ENCODE results near the gene ST6GALNAC5. TPM values are rescaled to one million over a fixed set of nuclear protein-coding genes. Genes with fewer than 3 reads are reported as not detected.
"Not testable (repeated sequence)": the region's sequence is repeated elsewhere in the genome, so short reads cannot be mapped to it uniquely, and the experiment has no call there.

Gene ST6GALNAC5
- polyA plus RNA-seq, 3 donors = 3.0 to 3.4 (median 3.3) TPM

DNA sequence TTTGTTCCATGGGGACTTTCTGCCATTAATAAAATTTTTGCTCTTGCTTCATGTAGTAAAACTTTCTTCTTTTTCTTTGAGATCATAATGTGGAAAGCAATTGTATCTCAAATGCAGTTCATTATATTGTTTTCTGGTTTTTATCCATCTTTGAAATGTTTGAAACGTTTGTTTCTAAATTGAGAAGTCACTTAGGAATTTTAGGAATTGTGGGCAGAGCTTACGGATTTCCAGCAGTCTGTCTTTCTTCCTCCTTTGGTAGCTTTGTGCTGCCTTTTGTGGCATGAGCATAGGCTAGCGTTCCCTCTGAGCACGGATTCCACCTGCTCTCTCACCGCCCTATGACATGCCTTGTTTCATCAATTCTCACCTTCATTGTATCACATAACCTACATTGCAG, 2.9 kb upstream of the ST6GALNAC5 start:
- DNase-seq = no peak

DNA sequence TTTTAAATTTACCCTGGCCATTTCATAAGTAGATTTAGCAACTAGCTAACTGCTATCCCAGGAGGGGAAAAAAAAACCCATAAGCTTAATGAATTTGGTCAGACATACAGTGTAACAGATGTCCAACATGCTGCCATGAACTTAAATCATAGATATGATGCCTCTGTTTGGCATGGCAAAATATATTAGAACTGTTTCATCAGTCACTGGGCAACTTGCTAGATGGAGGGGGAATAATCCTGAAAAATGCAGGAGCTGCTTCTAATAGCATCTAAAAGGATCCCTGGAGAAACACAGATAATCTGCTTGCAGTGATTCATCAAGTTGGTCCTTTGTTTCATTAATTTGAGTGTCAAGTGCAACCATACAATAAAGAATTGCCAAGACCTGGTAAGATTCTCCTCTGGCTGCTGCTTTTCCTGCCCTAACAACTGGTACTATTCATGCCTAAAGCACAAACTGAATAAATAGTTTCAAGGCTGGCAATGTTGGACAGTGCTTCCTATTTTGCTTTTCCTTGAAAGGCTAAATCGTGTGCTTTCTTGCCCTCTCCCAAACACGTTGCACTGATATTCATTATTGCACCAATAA, 1.5 kb upstream of the ST6GALNAC5 start:
- DNase-seq = no peak

GRCh38 chr1:76866566-76866965, 714 bp upstream of the ST6GALNAC5 start:
- no peak for DNase-seq

DNA sequence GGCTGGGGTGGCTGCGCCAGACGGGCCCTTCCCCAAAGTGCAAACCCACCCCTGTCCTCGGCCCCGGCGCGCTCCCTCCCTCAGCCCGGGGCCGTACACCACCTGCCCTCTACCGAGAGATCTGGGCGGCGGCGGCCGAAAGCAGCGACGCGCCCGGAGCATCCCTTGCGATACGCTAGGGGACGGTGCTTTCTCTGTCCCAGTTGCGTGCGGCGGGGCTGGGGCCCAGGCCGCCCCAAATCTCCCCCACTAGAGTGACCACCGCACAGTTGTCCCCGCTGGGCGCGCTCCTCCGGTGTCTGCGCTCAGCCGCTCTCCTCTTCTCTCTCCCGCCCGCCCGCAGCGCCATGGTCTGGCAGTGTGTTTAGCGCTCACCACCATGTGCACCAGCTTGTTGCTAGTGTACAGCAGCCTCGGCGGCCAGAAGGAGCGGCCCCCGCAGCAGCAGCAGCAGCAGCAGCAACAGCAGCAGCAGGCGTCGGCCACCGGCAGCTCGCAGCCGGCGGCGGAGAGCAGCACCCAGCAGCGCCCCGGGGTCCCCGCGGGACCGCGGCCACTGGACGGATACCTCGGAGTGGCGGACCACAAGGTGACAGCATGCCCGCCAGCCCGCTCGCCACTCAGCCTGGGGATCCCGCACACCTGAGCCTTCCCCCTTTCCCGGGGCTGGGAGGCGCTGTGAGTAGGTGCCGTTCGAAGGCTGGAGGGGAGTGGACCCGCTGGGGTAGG, 1.0 kb downstream of the ST6GALNAC5 start:
- peak; percentile 40 for DNase-seq

DNA sequence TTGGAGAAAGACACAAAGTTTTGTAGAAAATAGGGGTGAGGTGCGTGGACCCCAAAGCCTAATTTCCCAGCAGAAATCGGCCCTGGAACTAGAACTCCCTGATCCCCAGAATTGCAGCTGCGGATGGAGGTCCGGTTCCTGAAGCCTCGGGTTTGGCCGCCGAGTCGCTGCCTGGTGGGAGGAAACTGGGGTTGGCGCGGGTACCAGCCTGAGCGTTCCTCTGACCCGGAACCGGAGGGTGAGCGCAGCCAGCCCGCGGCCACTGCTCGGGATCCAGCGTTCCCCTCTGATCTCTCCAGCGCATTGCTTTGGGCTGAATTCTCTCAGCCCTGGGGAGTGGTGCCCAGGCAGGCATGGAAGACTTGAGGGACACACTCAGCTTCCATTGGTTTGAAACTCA, 1.6 kb downstream of the ST6GALNAC5 start:
- DNase-seq = no peak

DNA sequence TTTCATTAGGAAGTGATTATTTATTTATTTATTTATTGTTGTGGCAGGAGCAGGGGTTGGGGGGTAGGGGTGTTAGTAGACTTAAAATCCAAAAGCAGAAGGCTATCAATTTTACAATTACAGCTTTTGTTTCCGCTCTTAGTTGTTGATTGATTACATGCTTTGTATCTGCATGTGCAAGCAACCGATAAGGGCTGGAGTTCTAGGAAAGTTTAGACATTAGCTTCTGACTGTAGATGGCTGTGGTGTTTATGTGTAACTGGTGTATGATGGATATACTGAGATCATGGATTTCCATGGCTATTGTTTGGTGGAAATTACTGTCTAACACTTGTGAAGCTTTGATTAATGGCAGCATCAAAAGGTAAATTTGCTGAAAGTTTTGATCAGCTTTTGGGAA, 2.8 kb downstream of the ST6GALNAC5 start:
- DNase-seq = no peak

DNA sequence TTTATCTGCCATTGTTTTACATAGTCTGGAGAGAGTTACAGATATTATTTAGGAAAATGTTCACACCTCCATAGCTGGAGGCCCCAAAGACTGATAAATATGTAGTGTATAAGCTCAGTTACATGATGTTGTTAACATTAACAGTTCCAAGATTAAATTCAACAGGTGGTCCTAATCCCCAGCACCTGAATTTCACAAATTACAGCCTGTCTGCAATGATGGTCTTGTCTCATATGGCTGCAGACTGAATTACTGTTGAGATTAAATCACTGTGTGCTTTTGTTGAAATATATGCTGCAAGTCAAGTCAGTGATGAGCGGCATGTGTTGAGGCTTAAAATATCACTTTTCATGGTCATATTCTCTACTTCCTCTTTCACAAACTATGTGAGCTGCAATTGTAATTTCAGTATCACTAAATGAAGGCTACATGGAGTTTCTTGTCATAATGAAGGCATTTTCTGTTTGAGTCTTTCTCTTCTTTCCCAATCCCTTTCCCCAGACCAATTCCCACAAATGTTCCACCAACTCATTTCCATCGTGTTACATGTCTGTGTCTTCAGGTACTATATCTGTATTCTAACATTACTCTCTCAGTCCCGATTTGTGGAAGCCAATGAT, 4.2 kb downstream of the ST6GALNAC5 start:
- no peak for DNase-seq

DNA sequence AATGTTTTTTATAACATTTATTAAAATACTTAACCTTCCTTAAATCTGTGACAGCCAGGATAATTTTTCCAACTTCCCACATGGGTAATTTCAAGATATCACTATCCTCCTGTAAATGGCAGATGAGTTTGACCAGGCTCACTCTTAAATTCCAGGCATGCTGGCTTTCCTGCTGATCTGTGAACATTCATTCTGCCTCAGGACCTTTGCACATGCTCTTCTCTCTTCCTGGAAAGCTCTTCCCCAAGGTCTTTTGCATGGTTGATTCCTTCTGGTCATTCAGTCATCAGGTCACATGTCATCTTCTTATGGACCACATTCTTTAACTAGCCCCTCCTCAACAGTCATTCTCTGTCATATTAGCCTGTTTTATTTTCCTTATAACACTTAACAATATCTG, 5.7 kb downstream of the ST6GALNAC5 start:
- DNase-seq = no peak

DNA sequence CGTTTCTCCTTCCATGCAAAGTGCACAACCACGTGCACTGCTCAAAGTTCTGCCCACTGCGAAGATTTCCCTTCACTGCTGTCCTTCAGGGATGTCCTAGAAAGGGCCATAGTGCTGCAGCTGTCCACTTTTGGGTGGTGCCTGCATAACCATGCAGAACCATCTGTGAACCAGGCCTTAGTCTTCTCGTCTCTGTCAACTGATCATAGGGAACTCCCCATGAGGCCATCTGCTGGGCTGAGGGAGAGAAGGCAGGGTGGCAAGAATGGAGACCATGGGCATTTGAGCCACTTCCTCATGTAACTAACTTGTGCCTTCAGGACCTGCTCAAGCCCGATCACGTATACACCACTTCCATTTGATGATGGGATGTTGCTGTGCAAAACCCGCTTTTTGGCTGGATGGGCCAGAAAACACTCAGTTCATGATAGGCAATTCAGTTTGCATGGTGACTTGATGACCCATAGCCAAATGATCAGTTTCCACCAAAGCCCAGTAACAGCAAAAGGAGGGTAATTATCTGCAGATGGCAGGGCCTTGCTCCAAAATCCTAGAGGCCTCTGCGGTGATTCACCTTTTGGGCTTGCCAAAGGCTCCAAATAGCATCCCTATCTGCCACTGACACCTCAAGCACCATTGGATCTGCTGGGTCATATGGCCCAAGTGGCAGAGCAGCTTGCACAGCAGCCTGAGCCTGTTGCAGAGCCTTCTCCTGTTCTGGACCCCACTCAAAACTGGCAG, 9.5 kb downstream of the ST6GALNAC5 start:
- no peak for DNase-seq

DNA sequence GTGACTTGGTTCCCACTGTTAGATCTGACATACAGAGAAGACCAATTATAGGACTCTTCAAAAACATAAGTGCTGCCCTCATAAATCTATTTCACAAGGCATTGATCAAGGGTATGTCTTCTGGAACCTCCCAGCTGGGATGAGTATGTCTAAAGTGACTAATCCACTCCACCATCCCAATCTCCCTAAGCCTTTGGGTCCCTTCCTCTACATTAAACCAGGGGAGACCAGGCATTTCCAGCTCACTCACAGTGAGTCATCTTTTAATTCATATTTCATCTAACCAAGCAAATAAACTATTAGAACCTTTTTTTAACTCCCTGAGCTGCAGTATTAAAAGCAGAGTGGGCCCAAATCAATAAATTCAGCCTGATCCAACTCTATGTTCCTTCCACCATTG, 11.7 kb downstream of the ST6GALNAC5 start:
- not testable (repeated sequence) for DNase-seq

DNA sequence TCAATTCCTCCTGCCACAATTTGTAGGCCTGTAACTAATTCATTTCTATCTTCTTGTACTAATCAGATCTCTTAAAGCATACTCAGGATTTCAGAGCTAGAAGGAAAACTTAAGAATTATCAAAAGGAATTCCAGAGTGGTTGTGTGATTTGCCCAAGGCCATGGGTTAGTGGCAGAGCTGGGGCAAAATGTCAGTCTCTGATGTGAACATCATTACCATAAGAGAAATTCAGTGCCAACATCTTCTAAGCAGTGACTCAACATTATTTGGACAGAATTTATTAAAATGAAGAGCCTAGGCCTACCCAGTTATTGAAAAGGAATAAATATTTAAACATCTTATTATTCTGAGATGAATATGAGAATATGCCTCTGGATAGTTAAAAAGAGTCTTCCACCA, 14.5 kb downstream of the ST6GALNAC5 start:
- no peak for DNase-seq

GRCh38 chr1:76891931-76892622, 24.8 kb downstream of the ST6GALNAC5 start:
- no peak for DNase-seq

- no peak for DNase-seq
Measured at GRCh38 chr1:76892675-76893074, 25.4 kb downstream of the ST6GALNAC5 start.

GRCh38 chr1:76901158-76901767, 34.0 kb downstream of the ST6GALNAC5 start:
- peak; percentile 9 for DNase-seq

DNA sequence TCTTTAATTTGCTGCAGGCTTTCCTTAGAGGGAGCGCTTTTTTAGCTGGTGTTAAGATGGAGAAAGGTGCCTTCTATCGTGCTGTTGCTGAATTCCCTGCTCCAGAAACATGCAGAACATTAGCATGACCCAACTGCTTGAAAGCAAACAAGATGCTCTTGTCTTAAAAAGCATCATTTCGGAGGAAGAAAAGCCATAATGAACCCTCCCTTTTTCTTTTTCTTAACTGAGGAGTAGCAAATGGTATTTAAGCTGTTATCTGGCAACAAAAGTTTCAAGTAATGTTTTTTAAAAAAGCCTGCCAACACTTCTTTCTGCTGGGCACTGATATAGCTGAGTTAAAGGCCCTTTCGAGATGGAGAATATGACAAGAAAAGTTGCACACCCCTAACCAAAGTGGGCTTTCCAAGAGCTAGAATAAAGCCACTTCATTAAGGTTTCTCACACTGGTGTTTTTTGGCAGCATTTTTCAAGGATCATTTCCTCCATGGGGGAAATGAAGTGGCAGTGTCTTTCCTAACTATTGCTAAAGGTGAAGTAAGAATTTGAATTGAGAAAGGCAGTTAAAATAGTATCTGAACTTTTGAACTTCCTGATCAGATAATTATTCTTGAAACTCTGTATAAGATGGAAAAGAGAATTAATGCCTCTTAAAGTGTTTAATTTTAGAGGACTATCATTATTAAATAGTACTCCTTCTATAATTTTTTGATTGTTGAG, 38.8 kb downstream of the ST6GALNAC5 start:
- DNase-seq = no peak

DNA sequence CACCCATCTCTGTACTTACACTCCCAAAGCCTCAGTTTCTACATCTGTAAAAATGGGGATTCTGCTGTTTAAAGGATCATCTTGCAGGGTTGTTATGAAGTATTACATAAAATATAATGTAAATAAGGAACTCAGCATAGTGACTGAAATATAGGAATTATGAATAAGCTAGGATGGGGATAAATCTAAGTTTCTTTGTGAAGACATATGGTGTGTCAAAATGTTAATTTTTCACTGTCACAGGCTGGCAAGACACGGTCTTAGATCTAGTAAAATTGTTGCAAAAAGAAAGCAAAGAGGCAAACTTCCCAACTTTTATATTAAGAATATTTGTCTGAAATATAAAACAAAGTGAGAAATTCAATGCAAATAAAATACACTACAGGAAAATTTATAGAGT, 42.0 kb downstream of the ST6GALNAC5 start:
- no peak for DNase-seq

DNA sequence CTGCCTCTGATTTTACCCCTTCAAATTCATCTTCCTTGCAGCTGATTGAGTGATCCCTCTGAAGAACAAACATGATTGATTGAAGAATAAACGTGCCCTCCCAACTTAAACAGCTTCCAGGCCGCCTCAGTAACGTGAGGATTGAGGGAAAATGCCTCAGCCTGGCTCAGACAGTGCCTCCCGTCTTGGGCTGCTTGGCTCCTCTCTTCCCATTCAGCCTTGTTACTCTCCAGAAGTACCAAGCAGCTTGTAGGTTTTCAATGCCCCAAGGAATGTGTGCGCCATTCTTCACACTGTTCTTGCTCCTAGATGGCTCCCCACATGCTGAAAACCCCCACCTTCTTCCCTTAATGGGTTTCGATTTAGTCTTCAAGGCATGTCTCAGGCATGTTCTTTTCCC, 51.8 kb downstream of the ST6GALNAC5 start:
- DNase-seq = no peak

- no peak for DNase-seq
Measured at GRCh38 chr1:76921590-76921989, 54.3 kb downstream of the ST6GALNAC5 start.

GRCh38 chr1:76925825-76926224, 58.5 kb downstream of the ST6GALNAC5 start:
- no peak for DNase-seq

DNA sequence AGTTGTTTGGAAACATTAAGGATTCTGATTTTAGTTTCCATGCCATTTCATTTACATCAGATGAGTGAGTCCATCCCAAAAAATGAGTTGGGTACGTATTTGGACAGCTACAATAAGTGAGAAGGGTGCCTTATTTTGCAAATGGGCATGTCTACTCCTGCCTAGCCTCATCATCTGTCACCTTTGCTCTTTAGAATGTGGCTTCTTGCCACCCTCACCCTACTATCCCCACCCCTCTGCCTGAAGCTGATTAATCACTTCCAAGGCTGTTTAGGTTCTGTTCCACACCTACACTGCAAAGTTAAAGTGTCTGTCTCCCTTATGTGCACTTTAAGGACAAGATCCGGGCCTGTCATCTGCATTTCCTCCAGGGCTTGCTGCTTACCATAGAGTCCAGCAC, 61.2 kb downstream of the ST6GALNAC5 start:
- DNase-seq = no peak

- no peak for DNase-seq
Measured at GRCh38 chr1:76929136-76929535, 61.9 kb downstream of the ST6GALNAC5 start.
